Upper lobe of left lung (tissue), 4 donors: ENCODE measurements around the gene KDM8.

Source experiments
- CTCF ChIP-seq, 6 experiments: fragments of 450-650 bp in 4 of 6; fragments of 200-600 bp in 2 of 6; sonication (generic) in 2 of 6; IDR thresholded peaks; one replicate each; pipeline ENCODE4 v1.5.1; 2016 to 2019; ENCODE audit warnings: antibody characterized with exemption in 6 of 6
- EP300 ChIP-seq, 4 donors: sonication (generic); formaldehyde crosslinking; IDR thresholded peaks; one replicate each; pipeline ENCODE4 v1.5.1; 2017; ENCODE audit warnings: antibody characterized with exemption in 4 of 4, control low read depth in 2 of 4
- POLR2A ChIP-seq, 4 donors: fragments of 450-650 bp; IDR thresholded peaks; one replicate each; pipeline ENCODE4 v1.5.1; 2016 to 2017; ENCODE audit warnings: antibody characterized with exemption in 4 of 4, mild to moderate bottlenecking in 2 of 4
- POLR2AphosphoS5 ChIP-seq, 2 donors: sonication (generic); formaldehyde crosslinking; IDR thresholded peaks; one replicate each; pipeline ENCODE4 v1.5.1; 2017; ENCODE audit warnings: antibody characterized with exemption in 2 of 2

- TF ChIP-seq POLR2A (IDR thresholded peaks at IDR 0.05) (no peak), CTCF (IDR thresholded peaks at IDR 0.05) (peak in 1 of 6 experiments; percentile 7), EP300 (IDR thresholded peaks at IDR 0.05) (peak in 1 of 4 donors; percentile 28), POLR2AphosphoS5 (IDR thresholded peaks at IDR 0.05) (peak; percentile 57 to 81)
Observed at GRCh38 chr16:27222249-27223225, 19.2 kb downstream of the KDM8 start.
